OCI-LY3 (cell line): ENCODE data around the gene ADAMTSL4.

ENCODE experiments used
- CTCF ChIP-seq: fragments of 200-600, 300-600 bp; sonication (generic); IDR thresholded peaks from 2 replicates; pipeline ENCODE4 v1.5.1; 2014; ENCODE audit warnings: antibody characterized with exemption, low read length, low read depth
- EZH2phosphoT487 ChIP-seq: fragments of 200-600 bp; shearing (Covaris generic); IDR thresholded peaks from 2 replicates; pipeline ENCODE4 v1.6.1; 2018; ENCODE audit warnings: antibody characterized with exemption, mixed run types, low read depth

DNA sequence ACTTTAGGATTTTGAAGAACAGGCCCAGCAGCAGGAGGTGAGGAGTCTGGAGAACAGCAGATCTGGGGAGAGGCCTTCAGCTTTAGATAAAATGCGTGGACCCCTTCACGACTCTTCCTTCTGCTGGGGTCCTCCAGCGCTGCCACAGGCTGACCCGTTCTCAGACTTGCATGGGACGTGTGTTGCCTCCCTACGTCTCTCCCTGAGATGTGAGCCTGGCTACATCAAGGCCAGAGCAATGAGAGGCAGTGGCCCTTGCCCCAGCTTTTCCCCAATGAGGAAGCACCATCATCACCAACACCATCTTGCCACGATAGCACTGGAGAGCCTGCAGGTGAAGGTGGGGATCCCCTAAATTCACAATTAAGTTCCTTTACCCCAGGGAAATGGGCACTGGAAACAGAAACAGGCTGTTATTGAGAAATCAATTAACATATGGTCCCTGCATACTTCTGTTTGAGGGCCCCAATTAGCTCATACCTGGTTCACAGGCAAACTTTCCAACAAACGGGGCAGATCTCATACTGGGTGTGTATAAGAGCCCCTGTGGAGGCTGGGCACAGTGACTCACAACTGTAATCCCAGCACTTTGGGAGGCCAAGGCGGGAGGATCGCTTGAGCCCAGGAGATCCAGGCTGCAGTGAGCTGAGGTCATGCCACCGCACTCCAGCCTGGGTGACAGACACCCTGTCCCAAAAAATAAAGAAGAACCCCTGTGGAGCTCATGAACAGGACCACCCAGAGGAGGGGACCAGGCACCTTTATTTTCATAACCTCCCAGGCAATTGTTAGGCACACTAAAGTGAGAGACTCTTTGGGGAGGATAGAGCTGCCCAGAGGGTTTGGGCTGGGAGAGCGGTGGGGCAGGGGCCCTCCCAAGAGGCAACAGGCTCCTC, 12.1 kb upstream of the ADAMTSL4 start:
- no peak for TF ChIP-seq CTCF
- no peak for TF ChIP-seq EZH2phosphoT487
